Upper lobe of left lung (tissue), 6 donors: Measurements from ENCODE around the gene CENPF. TPM values are rescaled to one million over a fixed set of nuclear protein-coding genes. Genes with fewer than 3 reads are reported as not detected.

Experiments used
- ATAC-seq, 2 donors: fragments of 200-7000 bp; cut with Tn5 transposase; one replicate each; pipeline ENCODE4 v1.9.1; 2022; ENCODE audit warnings: mild to moderate bottlenecking in 2 of 2, moderate library complexity in 2 of 2; ENCODE audit not compliant: low FRiP score in 2 of 2
- DNase-seq, 2 donors: peaks; one replicate each; pipeline ENCODE4 v3.0.0-alpha.2; 2019 to 2020
- H3K27ac ChIP-seq, 4 donors: fragments of 200-600 bp; sonication (generic); one replicate each; pipeline ENCODE4 v1.5.1; 2016 to 2019
- H3K27me3 ChIP-seq, 4 donors: fragments of 200-600 bp; sonication (generic); one replicate each; pipeline ENCODE4 v1.5.1; 2017 to 2019
- H3K36me3 ChIP-seq, 4 donors: fragments of 200-600 bp; sonication (generic); one replicate each; pipeline ENCODE4 v1.5.1; 2016 to 2019
- H3K4me1 ChIP-seq, 4 donors: fragments of 200-600 bp; sonication (generic); one replicate each; pipeline ENCODE4 v1.5.1; 2018 to 2019
- H3K4me3 ChIP-seq, 4 donors: fragments of 200-600 bp; sonication (generic); one replicate each; pipeline ENCODE4 v1.5.1; 2017 to 2019; ENCODE audit warnings: mild to moderate bottlenecking in 2 of 4, moderate library complexity in 1 of 4
- H3K9me3 ChIP-seq, 4 donors: fragments of 200-600 bp; sonication (generic); one replicate each; pipeline ENCODE4 v1.5.1; 2018 to 2019
- CTCF ChIP-seq, 6 experiments: fragments of 450-650 bp in 4 of 6; fragments of 200-600 bp in 2 of 6; sonication (generic) in 2 of 6; IDR thresholded peaks; one replicate each; pipeline ENCODE4 v1.5.1; 2016 to 2019; ENCODE audit warnings: antibody characterized with exemption in 6 of 6
- EP300 ChIP-seq, 4 donors: sonication (generic); formaldehyde crosslinking; IDR thresholded peaks; one replicate each; pipeline ENCODE4 v1.5.1; 2017; ENCODE audit warnings: antibody characterized with exemption in 4 of 4, control low read depth in 2 of 4
- POLR2A ChIP-seq, 4 donors: fragments of 450-650 bp; IDR thresholded peaks; one replicate each; pipeline ENCODE4 v1.5.1; 2016 to 2017; ENCODE audit warnings: antibody characterized with exemption in 4 of 4, mild to moderate bottlenecking in 2 of 4
- POLR2AphosphoS5 ChIP-seq, 2 donors: sonication (generic); formaldehyde crosslinking; IDR thresholded peaks; one replicate each; pipeline ENCODE4 v1.5.1; 2017; ENCODE audit warnings: antibody characterized with exemption in 2 of 2
- WGBS, 2 donors: methylation state at CpG; one replicate each; pipeline ENCODE4 v1.1.5; 2017 to 2018; 5-methylcytosine and 5-hydroxymethylcytosine counted together
- total RNA-seq, 6 donors: library from RNA; depleted of rRNA in 4 of 6; stranded (reverse); fragments of >200 nt in 4 of 6; gene quantifications; one replicate each; pipeline versions ENCODE4 v1.1.0 to v1.2.1, GENCODE V29; 2016 to 2021
- donor health status: DM: no; HTN: no; CAD: no; lungs with moderate emphysema.
- donor health status: DM: no; HTN: yes; CAD: no; lungs with severe emphysema.

The CENPF gene
- total RNA-seq, 6 donors from 2014 or later = 1.0 to 12.1 (median 3.0) TPM

GRCh38 chr1:214641214-214641895 is 38.4 kb downstream of the CENPF start:
- 85 to 95% methylated on average over 2 of the region's 2 CpGs for WGBS, 2 donors
- H3K9me3 ChIP-seq = no peaks in the 10 kb centered on the region
- no peaks in the 10 kb centered on the region for H3K27me3 ChIP-seq
- H3K27ac ChIP-seq = no peak overlapping the region
- H3K4me3 ChIP-seq = no peak overlapping the region
- ATAC-seq = no peak
- H3K36me3 ChIP-seq = no peaks in the 10 kb centered on the region
- DNase-seq = no peak
- TF ChIP-seq POLR2A (IDR thresholded peaks at IDR 0.05) (no peak), CTCF (IDR thresholded peaks at IDR 0.05) (no peak), POLR2AphosphoS5 (IDR thresholded peaks at IDR 0.05) (no peak), EP300 (IDR thresholded peaks at IDR 0.05) (no peak)
- H3K4me1 ChIP-seq = peaks cover 0 to 3% (median 0%) of the 10 kb centered on the region in 4 donors

GRCh38 chr1:214643030-214643429 is 40.0 kb downstream of the CENPF start:
- Histone ChIP-seq H3K27ac (no peak overlapping the region), H3K4me1 (peaks cover 0 to 3% (median 0%) of the 10 kb centered on the region in 4 donors), H3K4me3 (no peak overlapping the region), H3K27me3 (no peaks in the 10 kb centered on the region), H3K9me3 (no peaks in the 10 kb centered on the region), H3K36me3 (no peaks in the 10 kb centered on the region)
- 94 to 95% methylated on average over 8 of the region's 8 CpGs for WGBS, 2 donors
- TF ChIP-seq POLR2A (IDR thresholded peaks at IDR 0.05) (no peak), EP300 (IDR thresholded peaks at IDR 0.05) (no peak), POLR2AphosphoS5 (IDR thresholded peaks at IDR 0.05) (no peak), CTCF (IDR thresholded peaks at IDR 0.05) (no peak)
- no peak for DNase-seq
- ATAC-seq = no peak

GRCh38 chr1:214645712-214646111 is 42.7 kb downstream of the CENPF start:
- no peaks in the 10 kb centered on the region for H3K36me3 ChIP-seq
- no peak overlapping the region for H3K27ac ChIP-seq
- no peaks in the 10 kb centered on the region for H3K4me1 ChIP-seq
- no peaks in the 10 kb centered on the region for H3K9me3 ChIP-seq
- H3K4me3 ChIP-seq = no peak overlapping the region
- 93 to 99% methylated on average over 10 of the region's 10 CpGs for WGBS, 2 donors
- no peak for ATAC-seq
- H3K27me3 ChIP-seq = no peaks in the 10 kb centered on the region
- no peak for TF ChIP-seq CTCF (IDR thresholded peaks at IDR 0.05)
- no peak for TF ChIP-seq POLR2AphosphoS5 (IDR thresholded peaks at IDR 0.05)
- TF ChIP-seq POLR2A (IDR thresholded peaks at IDR 0.05) = no peak
- no peak for DNase-seq

GRCh38 chr1:214648801-214649200 is 45.8 kb downstream of the CENPF start:
- 89 to 91% methylated on average over 3 of the region's 3 CpGs for WGBS, 2 donors
- TF ChIP-seq EP300 (IDR thresholded peaks at IDR 0.05) = no peak
- no peak for TF ChIP-seq POLR2AphosphoS5 (IDR thresholded peaks at IDR 0.05)
- DNase-seq (no peak), ATAC-seq (no peak)
- Histone ChIP-seq H3K36me3 (no peaks in the 10 kb centered on the region), H3K4me1 (no peaks in the 10 kb centered on the region), H3K27ac (no peak overlapping the region), H3K4me3 (no peak overlapping the region), H3K9me3 (no peaks in the 10 kb centered on the region), H3K27me3 (no peaks in the 10 kb centered on the region)

- no peak for ATAC-seq
- no peak for DNase-seq
- Histone ChIP-seq H3K36me3 (no peaks in the 10 kb centered on the region), H3K27me3 (no peaks in the 10 kb centered on the region), H3K9me3 (no peaks in the 10 kb centered on the region), H3K27ac (no peak overlapping the region), H3K4me1 (no peaks in the 10 kb centered on the region), H3K4me3 (no peak overlapping the region)
- TF ChIP-seq POLR2AphosphoS5 (IDR thresholded peaks at IDR 0.05) (no peak), CTCF (IDR thresholded peaks at IDR 0.05) (no peak), POLR2A (IDR thresholded peaks at IDR 0.05) (no peak), EP300 (IDR thresholded peaks at IDR 0.05) (no peak)
- WGBS, 2 donors = 98 to 100% methylated on average over 2 of the region's 2 CpGs
Observed at GRCh38 chr1:214649607-214650006, 46.6 kb downstream of the CENPF start.
